Colon (tissue), 2 donors: ENCODE measurements around the gene NTM.
"Not testable (repeated sequence)": the region's sequence is repeated elsewhere in the genome, so short reads cannot be mapped to it uniquely, and the experiment has no call there.

Experiments used
- FAIRE-seq: peaks from 2 replicates; lab custom pipeline; 2012; peaks lifted over from hg19 to GRCh38; lab: Jason Lieb, UNC
- donor health status: control.
- donor health status: control.

Gene NTM

GRCh38 chr11:131422496-131422895, 52.1 kb downstream of the NTM start:
- FAIRE-seq, result no peak

- no peak for FAIRE-seq
Observed at GRCh38 chr11:131423688-131424087, 53.3 kb downstream of the NTM start.

- FAIRE-seq, result not testable (repeated sequence)
Observed at GRCh38 chr11:131424257-131424876, 54.0 kb downstream of the NTM start.

GRCh38 chr11:131425285-131425684, 54.9 kb downstream of the NTM start:
- no peak for FAIRE-seq

GRCh38 chr11:131428853-131429252, 58.4 kb downstream of the NTM start:
- no peak for FAIRE-seq

GRCh38 chr11:131430473-131431208, 60.2 kb downstream of the NTM start:
- no peak for FAIRE-seq

GRCh38 chr11:131441051-131441810, 70.8 kb downstream of the NTM start:
- no peak for FAIRE-seq

- FAIRE-seq, result no peak
Observed at GRCh38 chr11:131446590-131447275, 76.3 kb downstream of the NTM start.

- no peak for FAIRE-seq
Observed at GRCh38 chr11:131447277-131447815, 76.9 kb downstream of the NTM start.

- no peak for FAIRE-seq
Observed at GRCh38 chr11:131447898-131448297, 77.5 kb downstream of the NTM start.

GRCh38 chr11:131449036-131450019, 78.9 kb downstream of the NTM start:
- no peak for FAIRE-seq

- no peak for FAIRE-seq
Observed at GRCh38 chr11:131454490-131454889, 84.1 kb downstream of the NTM start.

GRCh38 chr11:131454989-131455388, 84.6 kb downstream of the NTM start:
- FAIRE-seq, result no peak

GRCh38 chr11:131455843-131456704, 85.7 kb downstream of the NTM start:
- FAIRE-seq, result no peak

GRCh38 chr11:131457163-131457562, 86.7 kb downstream of the NTM start:
- no peak for FAIRE-seq

- no peak for FAIRE-seq
Observed at GRCh38 chr11:131458421-131458820, 88.0 kb downstream of the NTM start.

GRCh38 chr11:131460931-131461330, 90.5 kb downstream of the NTM start:
- FAIRE-seq, result no peak

GRCh38 chr11:131462622-131463021, 92.2 kb downstream of the NTM start:
- FAIRE-seq, result no peak

- FAIRE-seq, result no peak
Observed at GRCh38 chr11:131463162-131463561, 92.7 kb downstream of the NTM start.
